IPS-18a (cell line): Measurements from ENCODE around the gene LARP7.
A peak's percentile ranks its signal among the peaks of the same experiment; 100 is the strongest.
"Not testable (repeated sequence)": the region's sequence is repeated elsewhere in the genome, so short reads cannot be mapped to it uniquely, and the experiment has no call there.

ENCODE experiments used
- H3K27ac ChIP-seq: one replicate; pipeline ENCODE4 v1.5.1; 2013; ENCODE audit warnings: low read length
- H3K27me3 ChIP-seq: one replicate; pipeline ENCODE4 v1.6.1; 2013; ENCODE audit warnings: mild to moderate bottlenecking, low read length; ENCODE audit not compliant: control insufficient read depth, insufficient read depth
- H3K36me3 ChIP-seq: one replicate; pipeline ENCODE4 v1.6.1; 2013; ENCODE audit warnings: low read depth, low read length; ENCODE audit not compliant: control insufficient read depth
- H3K4me1 ChIP-seq: one replicate; pipeline ENCODE4 v1.6.1; 2013; ENCODE audit warnings: low read depth, low read length; ENCODE audit not compliant: control insufficient read depth
- H3K4me3 ChIP-seq: one replicate; pipeline ENCODE4 v1.5.1; 2013; ENCODE audit warnings: low read length
- H3K9ac ChIP-seq: one replicate; pipeline ENCODE4 v1.6.1; 2013; ENCODE audit warnings: mild to moderate bottlenecking, low read length, moderate library complexity
- H3K9me3 ChIP-seq: one replicate; pipeline ENCODE4 v1.6.1; 2013; ENCODE audit warnings: low read depth, low read length; ENCODE audit not compliant: control insufficient read depth

Gene LARP7

DNA sequence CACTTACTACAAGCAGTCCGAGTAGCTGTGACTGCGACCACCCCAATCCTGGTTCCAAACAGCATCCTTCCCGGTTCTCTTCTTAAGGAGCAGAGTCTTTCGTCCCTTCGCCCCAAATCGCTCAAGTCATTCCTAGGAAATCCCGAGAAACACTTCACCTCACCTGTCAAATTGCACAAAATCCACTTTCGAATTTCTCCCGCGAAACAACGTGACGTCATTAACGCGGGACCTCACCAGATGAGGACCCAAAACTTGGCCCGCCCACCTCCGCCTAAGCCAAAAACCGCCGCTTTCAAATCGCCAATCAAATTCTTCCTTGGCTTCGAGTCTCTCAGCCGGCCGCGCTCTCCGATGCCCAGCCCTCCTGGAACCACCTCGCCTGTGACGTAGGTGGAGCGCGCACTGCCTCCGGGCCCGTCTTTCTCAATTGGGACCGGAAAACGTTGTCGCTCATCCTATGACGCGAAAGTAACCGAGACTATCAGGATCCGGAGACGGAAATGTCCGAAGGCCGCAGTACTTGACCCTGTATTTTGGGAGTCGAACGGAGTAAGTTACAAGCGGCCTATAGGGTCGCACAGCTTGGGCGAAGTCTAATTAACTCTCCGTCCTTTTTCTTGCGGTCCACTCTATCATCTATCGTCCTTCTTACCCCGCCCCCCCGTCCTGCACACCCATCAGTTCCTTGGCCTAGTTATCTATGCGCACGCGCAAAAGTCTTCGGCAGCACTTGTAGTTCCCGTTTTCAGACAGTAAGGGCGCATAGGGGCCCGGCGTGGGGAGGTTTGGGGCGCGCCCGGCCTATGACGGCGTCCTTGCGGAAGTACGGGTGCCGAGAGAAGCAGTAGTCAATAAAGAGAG lies at the start of gene LARP7, which contains the start of gene ZGRF1:
Gene LARP7 (plus strand): TSS at position 456 of the 864 bp plus-strand sequence. CDS start 7,527 bp downstream, outside the sequence.
Gene ZGRF1 (minus strand): TSS at position 222 of the 864 bp plus-strand sequence. CDS start 3,733 bp downstream, outside the sequence.
- Histone ChIP-seq H3K27ac (peak within 1 kb of the TSS; percentile 91), H3K9me3 (no peaks in the 10 kb centered on the region), H3K27me3 (no peaks in the 10 kb centered on the region), H3K4me3 (peak within 1 kb of the TSS; percentile 91), H3K4me1 (peaks cover 21% of the 10 kb centered on the region), H3K9ac (peak within 1 kb of the TSS; percentile 81), H3K36me3 (peaks cover 8% of the 10 kb centered on the region)

DNA sequence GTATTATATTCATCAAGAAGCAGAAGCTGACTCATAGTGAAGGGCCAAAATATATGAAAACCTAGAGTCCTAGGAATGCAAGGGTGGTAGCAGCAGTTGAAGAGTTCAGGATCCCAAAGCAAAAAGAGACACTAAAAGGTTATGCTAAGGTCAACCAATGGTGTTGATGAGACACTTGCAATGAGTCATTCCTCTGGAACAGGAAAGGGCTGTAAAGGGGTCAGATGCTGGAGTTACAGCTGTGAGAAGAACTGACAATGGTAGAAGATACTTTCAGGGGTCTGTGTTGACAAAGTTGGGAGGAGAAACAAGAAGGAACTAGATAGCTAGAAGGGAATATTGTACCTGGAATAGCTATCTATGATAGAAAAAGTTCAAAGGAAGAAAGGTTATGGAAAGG lies 47.7 kb upstream of the LARP7 start:
- peaks cover 14% of the 10 kb centered on the region for H3K36me3 ChIP-seq
- no peak overlapping the region for H3K9ac ChIP-seq
- no peaks in the 10 kb centered on the region for H3K9me3 ChIP-seq
- H3K4me1 ChIP-seq, result no peaks in the 10 kb centered on the region
- H3K27ac ChIP-seq, result no peak overlapping the region
- H3K27me3 ChIP-seq, result no peaks in the 10 kb centered on the region
- no peak overlapping the region for H3K4me3 ChIP-seq

DNA sequence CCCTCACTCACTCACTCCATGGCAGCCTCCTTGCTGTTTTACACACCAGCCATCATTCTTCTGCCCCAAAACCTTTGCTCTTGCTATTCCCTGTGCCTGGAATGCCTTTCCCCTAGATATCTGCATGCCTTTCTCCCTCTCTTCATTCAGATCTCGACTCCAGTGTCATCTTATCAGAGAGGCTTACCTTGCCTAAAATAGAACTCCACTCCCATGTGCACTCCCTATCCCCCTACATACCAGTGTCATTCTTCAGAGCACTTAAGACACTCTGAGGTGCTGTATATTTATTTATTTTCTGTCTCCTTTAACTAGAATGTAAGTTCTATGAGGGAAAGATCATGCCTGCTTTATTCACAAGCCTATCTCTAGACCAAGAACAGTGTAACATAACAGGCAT lies 45.4 kb upstream of the LARP7 start:
- Histone ChIP-seq H3K4me1 (peaks cover 4% of the 10 kb centered on the region), H3K27ac (no peak overlapping the region), H3K9ac (no peak overlapping the region), H3K36me3 (peaks cover 12% of the 10 kb centered on the region), H3K4me3 (no peak overlapping the region), H3K9me3 (no peaks in the 10 kb centered on the region), H3K27me3 (no peaks in the 10 kb centered on the region)

DNA sequence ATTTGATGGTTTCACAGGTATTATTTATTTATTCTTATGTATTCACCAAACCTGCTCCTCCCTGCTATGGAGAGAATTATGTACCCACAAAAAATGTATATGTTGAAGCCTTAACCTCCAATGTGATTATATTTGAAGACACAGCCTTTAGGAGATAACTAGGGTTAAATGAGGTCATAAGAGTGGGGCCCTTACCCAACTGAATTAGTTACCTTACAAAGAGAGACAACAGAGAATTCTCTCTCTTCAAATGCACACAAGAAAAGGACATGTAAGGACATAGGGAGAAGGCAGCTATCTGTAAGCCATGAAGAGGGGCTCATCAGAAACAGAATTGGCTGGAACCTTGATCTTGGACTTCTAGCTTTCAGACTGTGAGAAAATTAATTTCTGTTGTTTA lies 44.2 kb upstream of the LARP7 start:
- no peak overlapping the region for H3K4me3 ChIP-seq
- no peak overlapping the region for H3K9ac ChIP-seq
- no peak overlapping the region for H3K27ac ChIP-seq
- no peaks in the 10 kb centered on the region for H3K9me3 ChIP-seq
- peaks cover 9% of the 10 kb centered on the region for H3K36me3 ChIP-seq
- H3K4me1 ChIP-seq, result peaks cover 4% of the 10 kb centered on the region
- H3K27me3 ChIP-seq, result no peaks in the 10 kb centered on the region

DNA sequence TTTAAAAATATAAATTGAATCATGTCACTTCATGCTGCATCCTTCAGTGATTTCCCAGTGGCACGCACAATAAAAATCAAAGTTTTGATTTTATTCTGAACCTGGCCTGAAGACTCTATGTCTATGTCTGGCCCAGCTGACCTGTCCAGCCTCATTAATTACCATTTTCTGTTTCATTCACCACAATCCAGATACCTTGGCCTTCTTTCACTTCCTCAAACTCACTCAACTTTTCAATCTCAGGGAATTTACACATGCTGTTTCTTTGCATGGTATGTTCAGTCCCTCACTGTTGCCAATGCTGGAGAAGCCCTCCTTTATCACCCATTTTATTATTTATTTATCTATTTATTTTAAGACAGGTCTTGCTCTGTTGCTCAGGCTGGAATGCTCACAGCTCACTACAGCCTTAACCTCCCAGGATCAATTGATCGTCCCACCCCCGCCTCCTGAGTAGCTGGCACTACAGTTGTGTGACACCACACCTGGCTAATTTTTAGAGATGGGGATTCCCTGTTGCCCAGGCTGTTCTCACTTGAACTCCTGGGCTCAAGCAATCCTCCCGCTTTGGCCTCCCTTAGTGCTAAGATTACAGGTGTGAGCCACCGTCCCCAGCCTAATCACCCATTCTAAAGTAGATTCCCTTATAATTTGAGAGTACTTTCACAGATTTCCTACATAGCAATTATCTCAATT lies 43.4 kb upstream of the LARP7 start:
- no peak overlapping the region for H3K27ac ChIP-seq

DNA sequence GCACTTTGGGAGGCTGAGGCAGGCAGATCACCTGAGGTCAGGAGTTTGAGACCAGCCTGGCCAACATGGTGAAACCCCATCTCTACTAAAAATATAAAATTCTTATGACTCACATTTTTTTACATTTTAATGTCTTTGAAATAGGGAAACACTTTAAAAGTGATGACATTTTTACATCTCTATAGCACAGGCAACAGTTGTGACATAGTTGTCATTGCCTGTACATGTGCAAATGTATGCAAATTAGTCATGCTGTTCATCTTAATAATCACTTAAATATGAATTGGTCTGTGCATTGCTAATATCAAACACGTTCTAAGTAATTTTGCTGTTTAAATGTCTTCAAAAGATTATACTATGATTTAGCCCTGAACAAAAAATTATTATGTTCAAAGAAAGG lies 42.0 kb upstream of the LARP7 start:
- Histone ChIP-seq H3K4me1 (peaks cover 4% of the 10 kb centered on the region), H3K9ac (no peak overlapping the region), H3K9me3 (no peaks in the 10 kb centered on the region), H3K27me3 (no peaks in the 10 kb centered on the region), H3K4me3 (no peak overlapping the region), H3K27ac (no peak overlapping the region), H3K36me3 (peaks cover 5% of the 10 kb centered on the region)

More for the DNA sequence above, 43.4 kb upstream of the LARP7 start:
- no peak overlapping the region for H3K9ac ChIP-seq
- H3K4me3 ChIP-seq, result no peak overlapping the region
- no peaks in the 10 kb centered on the region for H3K27me3 ChIP-seq
- H3K4me1 ChIP-seq, result peaks cover 4% of the 10 kb centered on the region
- peaks cover 9% of the 10 kb centered on the region for H3K36me3 ChIP-seq
- H3K9me3 ChIP-seq, result no peaks in the 10 kb centered on the region

DNA sequence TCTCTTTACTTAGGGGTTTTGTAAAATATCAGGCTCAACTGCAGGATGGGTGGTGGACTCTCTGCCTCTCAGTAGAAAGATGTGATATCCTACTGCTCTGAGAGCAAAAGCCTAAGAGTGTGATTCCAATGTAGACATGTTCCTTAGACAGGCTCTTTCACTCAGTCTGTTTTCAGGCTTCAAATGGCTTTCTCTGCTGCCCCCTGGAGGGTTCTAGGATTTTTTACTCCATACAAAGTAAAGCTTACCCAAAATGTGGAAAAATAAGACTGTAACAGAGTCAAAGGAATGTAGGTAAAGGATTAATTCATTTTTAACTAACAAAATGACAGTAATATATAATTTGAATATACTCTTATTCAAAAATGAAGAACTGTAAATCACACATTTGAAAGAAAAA lies 32.4 kb upstream of the LARP7 start:
- H3K36me3 ChIP-seq, result peaks cover 44% of the 10 kb centered on the region
- H3K27ac ChIP-seq, result no peak overlapping the region
- H3K9ac ChIP-seq, result no peak overlapping the region

DNA sequence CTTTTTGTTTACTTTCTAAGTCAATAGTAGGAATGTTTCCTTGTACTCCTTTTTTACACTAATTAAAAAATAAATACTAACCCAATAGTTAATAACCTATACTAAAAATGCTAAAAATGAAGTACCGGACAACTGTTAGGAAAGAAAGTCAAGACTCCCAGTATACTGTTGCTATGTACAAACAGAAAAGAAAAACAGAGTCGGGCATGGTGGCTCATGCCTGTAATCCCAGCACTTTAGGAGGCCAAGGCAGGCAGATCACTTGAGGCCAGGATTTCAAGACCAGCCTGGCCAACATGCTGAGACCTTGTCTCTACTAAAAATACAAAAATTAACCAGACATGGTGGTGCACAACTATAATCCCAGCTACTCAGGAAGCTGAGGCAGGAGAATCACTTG lies 24.1 kb upstream of the LARP7 start:
- H3K4me3 ChIP-seq, result not testable (repeated sequence)
- peaks cover 34% of the 10 kb centered on the region for H3K36me3 ChIP-seq

More for the DNA sequence above, 32.4 kb upstream of the LARP7 start:
- Histone ChIP-seq H3K27me3 (no peaks in the 10 kb centered on the region), H3K9me3 (no peaks in the 10 kb centered on the region), H3K4me1 (no peaks in the 10 kb centered on the region), H3K4me3 (no peak overlapping the region)

DNA sequence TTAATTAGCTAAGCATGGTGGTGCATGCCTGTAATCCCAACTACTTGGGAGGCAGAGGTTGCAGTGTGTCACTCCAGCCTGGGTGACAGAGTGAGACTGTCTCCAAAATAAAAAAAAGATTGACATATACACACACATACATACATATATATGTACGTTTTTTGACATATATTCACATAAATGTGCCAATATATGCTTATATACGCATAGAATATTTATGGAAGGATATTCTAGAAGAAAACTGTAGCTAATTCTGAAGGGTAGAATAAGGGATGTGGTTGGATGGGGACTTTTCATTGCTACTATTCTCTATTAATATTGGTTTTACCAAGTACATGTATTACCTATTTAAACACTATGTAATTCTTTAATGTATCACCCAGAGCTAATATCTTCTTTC lies 20.0 kb upstream of the LARP7 start:
- Histone ChIP-seq H3K36me3 (peaks cover 36% of the 10 kb centered on the region), H3K4me1 (no peaks in the 10 kb centered on the region), H3K27me3 (no peaks in the 10 kb centered on the region)

More for the DNA sequence above, 24.1 kb upstream of the LARP7 start:
- not testable (repeated sequence) for H3K27ac ChIP-seq, H3K27me3 ChIP-seq, H3K4me1 ChIP-seq, H3K9me3 ChIP-seq, H3K9ac ChIP-seq

DNA sequence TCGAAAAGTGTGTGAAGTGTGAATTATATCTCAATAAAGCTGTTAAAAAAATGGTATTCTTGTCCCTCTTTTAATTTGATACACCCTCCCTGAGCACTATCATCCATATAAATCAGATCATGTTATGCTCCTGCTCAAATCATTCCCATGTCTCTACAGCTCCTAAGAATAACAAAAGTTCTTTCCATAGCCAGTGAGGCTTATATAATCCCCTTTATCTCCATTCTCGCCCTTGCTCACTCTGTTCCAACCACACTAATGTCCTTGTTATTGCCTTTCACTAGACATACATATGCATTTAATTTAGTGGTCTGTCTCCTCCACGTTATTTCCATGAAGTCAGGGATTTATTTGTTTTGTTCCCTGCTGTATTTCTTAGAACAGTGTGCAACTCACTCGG lies 10.7 kb upstream of the LARP7 start:
- no peak overlapping the region for H3K4me3 ChIP-seq
- peaks cover 44% of the 10 kb centered on the region for H3K36me3 ChIP-seq
- no peak overlapping the region for H3K27ac ChIP-seq
- no peaks in the 10 kb centered on the region for H3K4me1 ChIP-seq
- no peaks in the 10 kb centered on the region for H3K27me3 ChIP-seq
- H3K9ac ChIP-seq, result no peak overlapping the region
- H3K9me3 ChIP-seq, result no peaks in the 10 kb centered on the region

More for the DNA sequence above, 20.0 kb upstream of the LARP7 start:
- no peaks in the 10 kb centered on the region for H3K9me3 ChIP-seq
- no peak overlapping the region for H3K9ac ChIP-seq
- no peak overlapping the region for H3K27ac ChIP-seq
- H3K4me3 ChIP-seq, result no peak overlapping the region

DNA sequence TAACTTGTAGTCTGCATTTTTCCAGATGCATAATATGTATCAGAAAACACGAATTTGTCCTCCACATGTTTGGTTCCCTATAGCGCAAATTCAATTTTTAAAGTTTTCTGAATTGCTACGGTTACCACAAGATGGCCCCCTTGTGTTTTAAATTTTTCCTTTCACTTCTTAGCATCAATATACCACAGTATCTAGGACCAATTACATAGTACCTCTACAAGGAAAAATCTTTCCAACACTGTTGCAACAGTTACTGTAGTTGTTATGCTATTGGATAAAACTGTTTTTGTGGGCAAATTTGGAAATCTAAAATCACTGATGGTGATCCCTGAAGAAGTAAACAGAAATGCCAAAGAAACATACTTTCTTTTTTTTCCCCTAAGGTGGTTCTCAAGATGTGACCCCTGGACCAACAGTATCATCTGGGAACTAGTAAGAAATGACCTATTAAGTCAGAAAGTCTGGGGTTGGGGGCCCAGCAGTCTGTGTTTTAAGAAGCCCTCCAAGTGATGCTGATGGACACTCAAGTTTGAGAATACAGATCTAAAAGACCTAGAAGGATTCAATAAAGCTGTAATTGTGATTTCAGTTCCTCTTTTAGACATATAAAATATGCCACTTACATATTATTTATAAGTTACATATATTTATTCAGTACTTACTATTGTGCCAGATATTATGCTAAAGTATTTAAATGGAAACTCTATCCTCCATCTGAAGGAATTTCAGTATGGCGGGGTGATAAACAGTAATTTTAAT lies 3.3 kb upstream of the LARP7 start:
- no peak overlapping the region for H3K27ac ChIP-seq
- H3K9ac ChIP-seq, result no peak overlapping the region
- no peak overlapping the region for H3K4me3 ChIP-seq
- H3K27me3 ChIP-seq, result no peaks in the 10 kb centered on the region
- H3K36me3 ChIP-seq, result peaks cover 24% of the 10 kb centered on the region
- H3K4me1 ChIP-seq, result peaks cover 15% of the 10 kb centered on the region
- H3K9me3 ChIP-seq, result no peaks in the 10 kb centered on the region
